AG10803 (cell line): ENCODE measurements around the gene CAMKK2.

Experiments used
- DNase-seq: peaks from one replicate; pipeline ENCODE4 v3.0.0; 2010; ENCODE audit warnings: low read depth
- H3K4me3 ChIP-seq: 2 replicates; pipeline ENCODE4 v1.5.1; 2011; ENCODE audit warnings: mild to moderate bottlenecking, low read length, control low read depth
- TF ChIP-seq, protein P1 (sequence below): conservative IDR thresholded peaks from 2 replicates; pipeline ENCODE4 v1.5.1; 2011; ENCODE audit warnings: mild to moderate bottlenecking, low read length, control low read depth, inconsistent platforms

Gene CAMKK2

DNA sequence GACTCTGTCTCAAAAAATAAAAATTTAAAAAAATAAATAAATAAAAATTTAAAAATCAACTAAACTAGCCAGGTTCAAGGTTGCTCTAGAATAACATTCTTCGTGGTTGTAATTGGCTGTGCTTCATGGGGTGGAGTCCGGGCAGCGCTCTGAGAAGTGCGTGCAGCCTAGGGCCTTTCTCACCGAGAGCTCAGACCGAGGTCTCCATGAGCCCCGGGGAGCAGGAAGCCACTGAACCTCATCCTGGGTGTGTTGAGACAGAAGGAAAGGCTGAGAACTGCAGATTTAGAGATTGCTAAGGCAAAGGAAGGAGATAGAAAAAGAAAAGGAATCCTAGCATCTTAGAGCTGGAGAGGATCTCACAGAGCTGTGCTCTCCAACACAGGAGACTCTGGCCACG is 71.9 kb downstream of the CAMKK2 start:
- H3K4me3 ChIP-seq = no peak overlapping the region
- no peak for DNase-seq
- TF ChIP-seq, protein P1, sequence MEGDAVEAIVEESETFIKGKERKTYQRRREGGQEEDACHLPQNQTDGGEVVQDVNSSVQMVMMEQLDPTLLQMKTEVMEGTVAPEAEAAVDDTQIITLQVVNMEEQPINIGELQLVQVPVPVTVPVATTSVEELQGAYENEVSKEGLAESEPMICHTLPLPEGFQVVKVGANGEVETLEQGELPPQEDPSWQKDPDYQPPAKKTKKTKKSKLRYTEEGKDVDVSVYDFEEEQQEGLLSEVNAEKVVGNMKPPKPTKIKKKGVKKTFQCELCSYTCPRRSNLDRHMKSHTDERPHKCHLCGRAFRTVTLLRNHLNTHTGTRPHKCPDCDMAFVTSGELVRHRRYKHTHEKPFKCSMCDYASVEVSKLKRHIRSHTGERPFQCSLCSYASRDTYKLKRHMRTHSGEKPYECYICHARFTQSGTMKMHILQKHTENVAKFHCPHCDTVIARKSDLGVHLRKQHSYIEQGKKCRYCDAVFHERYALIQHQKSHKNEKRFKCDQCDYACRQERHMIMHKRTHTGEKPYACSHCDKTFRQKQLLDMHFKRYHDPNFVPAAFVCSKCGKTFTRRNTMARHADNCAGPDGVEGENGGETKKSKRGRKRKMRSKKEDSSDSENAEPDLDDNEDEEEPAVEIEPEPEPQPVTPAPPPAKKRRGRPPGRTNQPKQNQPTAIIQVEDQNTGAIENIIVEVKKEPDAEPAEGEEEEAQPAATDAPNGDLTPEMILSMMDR = no peak

DNA sequence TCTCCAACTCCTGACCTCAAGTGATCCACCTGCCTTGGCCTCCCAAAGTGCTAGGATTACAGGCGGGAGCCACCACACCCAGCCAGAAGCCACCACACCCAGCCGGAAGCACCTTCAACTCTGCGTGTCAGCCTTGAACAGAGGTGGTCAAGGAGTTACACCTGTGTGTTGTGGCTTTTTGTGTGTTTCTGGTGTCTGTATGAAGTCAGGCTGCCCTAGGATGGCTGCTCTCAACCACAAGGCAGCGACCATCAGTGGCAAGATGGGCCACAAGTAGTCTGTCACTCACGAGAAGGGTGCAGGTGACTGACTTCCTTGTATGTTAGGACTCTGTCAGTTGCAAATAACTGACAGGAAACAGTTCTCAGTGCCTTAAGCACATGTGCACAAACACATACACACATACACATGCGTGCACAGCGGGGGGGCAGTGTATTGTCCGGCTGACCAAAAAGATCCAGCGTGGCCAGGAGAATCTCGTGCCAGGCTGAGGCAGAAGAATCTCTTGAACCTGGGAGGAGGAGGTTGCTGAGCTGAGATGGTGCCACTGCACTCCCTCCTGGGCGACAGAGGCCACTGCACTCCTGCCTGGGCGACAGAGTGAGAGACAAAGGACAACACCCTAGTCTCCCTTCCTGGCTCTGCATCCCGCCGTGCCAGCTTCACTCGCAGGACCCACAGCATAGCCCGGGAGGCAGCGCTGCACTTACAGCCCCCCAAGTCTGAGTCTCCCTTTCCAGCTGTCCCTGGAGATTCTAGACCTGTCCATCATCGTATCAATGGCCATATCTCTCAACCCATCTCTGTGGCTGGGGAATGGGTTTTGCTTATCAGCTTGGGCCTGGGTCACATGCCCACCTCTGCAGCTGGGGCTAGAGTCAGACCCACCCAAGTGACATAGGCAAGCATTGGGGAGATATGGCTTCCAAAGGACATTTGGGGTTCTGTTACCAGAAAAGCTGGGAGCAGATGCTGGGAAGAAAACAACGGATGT is 72.9 kb downstream of the CAMKK2 start:
- H3K4me3 ChIP-seq = no peak overlapping the region
- TF ChIP-seq, protein P1 = 0 out of 2 replicates have a peak, but pooled peaks have one; percentile 12
- no peak for DNase-seq

DNA sequence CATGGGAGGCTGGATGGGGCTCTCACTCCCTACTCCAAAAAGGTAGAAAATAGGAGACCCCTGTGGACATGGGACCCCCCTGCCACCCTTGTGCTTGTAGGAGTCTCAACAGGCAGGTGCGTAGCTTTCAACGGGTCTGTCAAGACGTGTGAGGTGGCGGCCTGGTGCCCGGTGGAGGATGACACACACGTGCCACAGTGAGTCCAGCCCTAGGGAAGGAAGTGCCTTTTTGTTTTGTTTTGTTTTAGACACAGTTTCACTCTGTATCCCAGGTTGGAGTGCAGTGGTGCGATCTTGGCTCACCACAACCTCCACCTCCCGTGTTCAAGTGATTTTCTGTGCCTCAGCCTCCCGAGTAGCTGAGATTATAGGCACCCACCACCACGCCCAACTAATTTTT is 73.7 kb downstream of the CAMKK2 start:
- no peak overlapping the region for H3K4me3 ChIP-seq
- TF ChIP-seq, protein P1 = no peak

DNA sequence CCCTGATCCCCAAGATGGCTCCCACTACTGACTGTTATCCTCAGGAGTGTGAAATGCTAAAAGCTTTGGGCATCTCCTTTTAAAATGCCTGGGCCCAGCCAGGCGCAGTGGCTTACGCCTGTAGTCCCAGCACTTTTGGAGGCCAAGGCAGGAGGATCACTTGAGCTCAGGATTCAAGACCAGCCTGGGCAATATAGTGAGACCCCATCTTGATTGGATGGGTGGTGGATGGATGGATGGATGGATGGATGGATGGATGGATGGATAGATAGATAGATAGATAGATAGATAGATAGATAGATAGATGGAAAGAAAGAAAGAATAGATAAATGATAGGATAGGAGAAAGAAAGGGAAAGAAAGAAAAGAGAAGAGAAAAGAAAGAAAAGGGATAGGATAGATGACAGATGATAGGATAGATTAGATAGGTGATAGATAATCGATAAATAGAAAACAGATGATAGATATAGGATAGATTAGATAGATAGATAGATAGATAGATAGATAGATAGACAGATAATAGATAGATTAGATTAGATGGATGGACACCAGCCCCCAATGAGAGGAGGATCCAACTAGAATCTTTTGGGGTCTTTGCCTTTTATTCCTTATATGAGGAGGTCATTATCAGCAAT is 77.0 kb downstream of the CAMKK2 start:
- no peak for DNase-seq
- TF ChIP-seq, protein P1 = no peak
- H3K4me3 ChIP-seq = no peak overlapping the region

More for the DNA sequence above, 73.7 kb downstream of the CAMKK2 start:
- no peak for DNase-seq

DNA sequence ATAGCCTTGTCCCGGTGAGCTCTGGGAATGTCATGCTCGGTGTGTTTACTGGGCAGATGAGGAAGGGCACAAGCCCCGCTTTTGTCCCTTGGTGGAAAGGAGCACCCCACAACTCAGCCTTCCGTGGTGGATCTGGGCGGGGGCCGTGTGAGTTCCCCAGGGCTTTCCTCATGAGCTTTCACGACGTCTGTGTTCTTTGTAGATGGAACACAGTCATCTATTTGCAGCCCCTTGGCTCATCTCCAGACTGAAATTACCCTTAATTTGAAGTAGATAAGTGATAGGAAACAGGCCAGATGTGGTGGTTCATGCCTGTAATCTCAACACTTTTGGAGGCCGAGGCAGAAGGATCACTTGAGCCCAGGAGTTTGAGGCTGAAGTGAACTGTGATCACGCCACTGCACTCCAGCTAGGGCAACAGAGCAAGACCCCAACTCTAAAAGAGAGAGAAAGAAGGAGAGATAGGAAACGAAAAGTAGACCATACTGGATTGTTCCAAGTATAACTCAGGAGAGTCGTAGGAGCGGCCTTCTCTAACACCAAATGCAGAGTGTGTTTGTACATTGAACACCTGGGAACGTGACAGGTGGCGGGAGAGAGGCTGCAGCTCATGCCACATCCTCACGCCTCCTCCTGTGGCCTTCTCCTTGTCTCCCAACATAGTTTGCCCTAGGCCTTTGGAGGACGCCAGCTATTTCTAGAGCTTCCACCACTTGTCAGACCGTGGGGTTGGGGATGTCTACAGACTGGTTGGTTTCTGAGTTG is 77.7 kb downstream of the CAMKK2 start:
- TF ChIP-seq, protein P1 = no peak
- no peak for DNase-seq
- no peak overlapping the region for H3K4me3 ChIP-seq

DNA sequence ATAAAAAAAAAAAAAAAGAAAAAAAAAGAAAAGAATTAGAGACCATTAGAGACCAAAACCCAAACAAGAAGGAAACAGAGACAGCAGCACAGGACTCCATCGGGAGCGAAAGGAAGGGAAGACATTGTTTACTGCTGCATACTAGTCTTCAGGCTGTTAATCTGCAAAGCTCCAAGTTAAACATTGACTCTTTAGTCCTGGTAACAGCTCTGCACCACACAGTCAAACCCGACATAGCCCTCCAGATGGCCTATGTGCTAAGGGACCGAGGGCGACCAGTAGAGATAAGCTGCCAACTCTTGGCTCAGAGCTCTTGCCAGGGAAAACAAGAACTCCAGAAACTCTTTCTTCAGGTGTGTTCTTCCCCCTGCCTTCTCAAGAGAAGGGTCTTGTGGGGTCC is 78.7 kb downstream of the CAMKK2 start:
- no peak overlapping the region for H3K4me3 ChIP-seq
- no peak for DNase-seq
- TF ChIP-seq, protein P1 = no peak
